LNCaP clone FGC (cell line): Measurements from ENCODE around the gene NRL.

Experiments
- DNase-seq: peaks from one replicate; pipeline ENCODE4 v3.0.0-alpha.2; 2011; ENCODE audit warnings: low read depth
- H3K4me3 ChIP-seq: 2 replicates; pipeline ENCODE4 v1.5.1; 2011; ENCODE audit warnings: mild to moderate bottlenecking, low read depth, low read length, control low read depth
- CTCF ChIP-seq: IDR thresholded peaks from 2 replicates; pipeline ENCODE4 v1.5.1; 2012; ENCODE audit warnings: mild to moderate bottlenecking; ENCODE audit not compliant: control insufficient read depth, insufficient read depth; ENCODE audit errors: extremely low read depth

Gene NRL

DNA sequence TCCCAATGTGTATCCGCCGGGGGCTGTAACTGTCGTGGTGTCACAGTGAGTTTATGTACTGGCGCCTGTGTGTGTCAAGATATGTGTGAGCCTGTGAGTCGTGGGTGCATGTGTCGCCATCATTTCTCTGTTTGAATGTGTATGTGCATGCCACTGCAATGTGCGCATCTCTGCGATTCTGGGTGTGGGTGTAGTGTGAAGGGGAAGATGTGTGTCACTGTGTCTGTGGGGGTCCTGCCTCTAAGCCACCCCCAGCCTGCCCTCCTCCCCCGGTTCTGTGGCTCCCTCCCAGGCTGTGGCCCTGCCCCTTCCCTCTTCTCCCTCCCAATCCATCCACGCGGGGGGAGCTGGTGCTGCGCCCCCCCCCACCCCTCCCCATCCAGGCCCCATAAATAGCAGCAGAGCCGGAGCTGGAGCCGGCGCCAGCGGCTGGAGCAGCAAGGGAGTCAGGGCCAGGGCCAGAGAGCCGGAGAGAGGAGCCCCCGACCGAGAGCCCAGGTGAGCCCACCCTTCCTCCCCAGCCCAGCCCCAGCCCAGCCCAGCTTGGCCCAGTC lies 43.5 kb downstream of the NRL start, which contains the start of gene CPNE6:
Gene CPNE6, plus strand, starts transcription at position 419 of the 554 bp plus-strand sequence. CDS start 1,375 bp downstream, outside the sequence.
- DNase-seq, result no peak
- no peak within 1 kb of the TSS for H3K4me3 ChIP-seq
- TF ChIP-seq CTCF, result no peak

- DNase-seq, result no peak
- TF ChIP-seq CTCF, result no peak
- H3K4me3 ChIP-seq, result no peak overlapping the region
Measured at GRCh38 chr14:24070285-24071143, 44.2 kb downstream of the NRL start.

- DNase-seq, result no peak
- TF ChIP-seq CTCF, result no peak
- H3K4me3 ChIP-seq, result no peak overlapping the region
Measured at GRCh38 chr14:24069411-24069735, 45.4 kb downstream of the NRL start.

DNA sequence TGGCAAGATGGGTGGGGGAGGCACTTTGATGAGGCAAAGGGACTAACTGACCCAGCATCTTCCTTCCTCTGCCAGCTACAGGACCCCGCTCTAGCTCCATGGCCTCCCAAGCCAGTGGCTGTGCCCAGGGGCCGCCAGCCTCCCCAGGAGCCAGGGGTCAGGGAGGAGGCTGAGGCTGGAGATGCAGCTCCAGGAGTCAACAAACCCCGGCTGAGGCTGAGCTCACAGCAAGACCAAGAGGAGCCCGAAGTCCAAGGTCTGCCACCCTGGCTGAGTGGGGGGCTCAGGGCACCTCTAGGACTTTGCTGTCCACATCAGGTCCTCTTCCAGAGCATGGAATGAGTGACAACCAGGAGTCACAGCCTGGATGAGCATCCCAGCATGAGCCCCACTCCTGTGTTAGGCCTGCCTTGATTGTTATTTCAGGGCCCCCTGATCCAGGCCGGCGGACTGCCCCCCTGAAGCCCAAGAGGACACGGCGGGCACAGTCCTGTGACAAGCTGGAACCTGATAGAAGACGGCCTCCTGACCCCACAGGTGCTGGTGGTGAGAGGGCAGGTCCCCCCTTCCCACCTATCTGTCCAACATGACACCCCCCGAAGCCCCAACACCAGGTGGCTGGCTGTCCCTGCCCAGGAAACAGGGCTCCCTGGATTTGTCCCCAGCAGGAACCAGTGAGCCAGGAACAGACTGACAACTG lies 45.9 kb downstream of the NRL start:
- no peak for TF ChIP-seq CTCF

DNA sequence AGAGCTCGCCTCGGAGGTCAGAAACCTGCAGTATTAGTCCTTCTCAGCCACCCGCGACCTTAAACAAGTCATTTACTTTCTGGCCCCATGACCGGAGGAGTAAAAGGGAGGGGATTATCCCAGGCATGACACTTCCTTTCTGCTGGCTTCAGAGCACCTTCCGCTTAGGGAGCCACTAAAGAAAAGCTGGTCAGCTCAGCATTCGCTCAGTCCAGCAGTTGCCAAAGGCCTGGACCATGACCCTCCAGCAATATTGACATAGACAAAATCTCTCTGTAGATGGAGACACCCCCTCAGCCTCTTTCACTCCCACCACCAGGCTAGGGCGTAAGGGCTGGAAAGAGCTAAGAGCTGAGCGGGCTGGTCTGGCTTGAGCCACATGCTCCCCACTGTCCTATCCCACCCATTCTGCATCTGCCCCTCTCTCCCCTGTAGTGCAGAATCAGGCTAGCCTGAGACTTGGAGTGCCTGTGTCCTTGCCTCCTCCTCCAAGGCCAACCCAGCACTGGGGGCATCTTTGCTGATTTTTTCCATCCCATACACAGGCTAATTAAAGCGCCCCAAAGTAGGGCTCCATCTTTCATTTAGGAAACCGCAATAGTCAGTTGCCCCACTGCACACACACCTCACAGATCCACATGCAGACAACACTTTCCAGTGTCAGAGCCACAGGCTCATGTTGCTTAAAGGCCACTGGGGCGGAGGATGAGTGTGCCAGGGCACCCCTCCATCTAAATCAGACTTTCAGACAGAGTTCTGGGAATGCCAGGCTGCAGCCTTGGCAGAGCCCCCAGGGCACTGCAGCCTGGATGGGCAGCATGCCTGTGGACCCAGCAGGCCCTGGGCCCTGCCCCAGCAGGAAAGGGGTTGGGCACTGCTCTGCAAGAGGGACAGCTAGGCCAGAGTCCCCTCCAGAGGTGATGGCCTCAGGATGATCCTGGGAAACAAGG lies 47.3 kb downstream of the NRL start:
- DNase-seq, result no peak
- TF ChIP-seq CTCF, result no peak
- no peak overlapping the region for H3K4me3 ChIP-seq

More for the DNA sequence above, 45.9 kb downstream of the NRL start:
- DNase-seq, result no peak
- H3K4me3 ChIP-seq, result no peak overlapping the region

DNA sequence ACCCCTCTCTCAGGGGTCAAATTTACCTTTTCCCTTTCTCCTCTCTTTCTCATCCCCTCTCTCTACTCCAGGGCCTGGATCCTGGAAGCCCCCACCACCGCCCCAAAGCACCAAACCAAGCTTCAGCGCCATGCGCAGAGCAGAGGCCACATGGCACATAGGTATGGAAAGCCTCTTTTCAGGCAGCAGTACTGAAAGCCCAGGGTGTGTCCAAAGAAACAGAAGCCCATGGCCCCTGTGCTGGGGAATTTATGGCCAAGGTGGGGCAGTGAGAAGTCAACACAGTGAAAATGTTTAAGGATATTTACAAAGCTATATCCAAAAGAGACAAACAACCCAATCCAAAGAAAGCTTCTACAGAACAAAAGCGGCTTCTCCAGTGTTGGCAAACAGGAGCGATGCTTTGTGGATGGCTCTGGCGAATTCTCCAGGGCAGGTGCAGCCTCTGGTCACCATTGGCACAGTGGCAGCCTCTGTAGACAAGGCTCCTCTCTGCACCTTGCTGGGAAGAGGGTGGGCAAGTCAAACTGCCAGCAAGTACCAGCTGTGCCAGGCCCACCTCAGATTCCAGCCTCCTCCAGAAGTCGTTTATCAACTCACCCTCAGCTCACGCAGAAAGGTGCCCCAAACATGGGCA lies 48.1 kb downstream of the NRL start:
- no peak overlapping the region for H3K4me3 ChIP-seq
- TF ChIP-seq CTCF, result no peak
- DNase-seq, result no peak
